Endodermal cell (in vitro differentiated cells): Measurements from ENCODE around the gene PRKAG2. TPM values are rescaled to one million over a fixed set of nuclear protein-coding genes. Genes with fewer than 3 reads are reported as not detected.
A peak's percentile ranks its signal among the peaks of the same experiment; 100 is the strongest.

Source experiments
- DNase-seq: peaks from one replicate; pipeline ENCODE4 v3.0.0-alpha.2; 2017
- H3K27ac ChIP-seq: 2 replicates; pipeline ENCODE4 v1.5.1; 2013; ENCODE audit warnings: mild to moderate bottlenecking, low read depth, low read length, moderate library complexity
- H3K27me3 ChIP-seq: 2 replicates; pipeline ENCODE4 v1.6.1; 2013; ENCODE audit warnings: mild to moderate bottlenecking, low read length, moderate library complexity; ENCODE audit not compliant: insufficient read depth, control insufficient read depth, poor library complexity, severe bottlenecking
- H3K36me3 ChIP-seq: 2 replicates; pipeline ENCODE4 v1.7.0; 2013; ENCODE audit warnings: mild to moderate bottlenecking, low read length, moderate library complexity; ENCODE audit not compliant: control insufficient read depth, insufficient read depth
- H3K4me1 ChIP-seq: one replicate; pipeline ENCODE4 v1.7.0; 2013; ENCODE audit warnings: low read length; ENCODE audit not compliant: control insufficient read depth, insufficient read depth
- H3K4me3 ChIP-seq: 2 replicates; pipeline ENCODE4 v1.5.1; 2013; ENCODE audit warnings: mild to moderate bottlenecking, low read length, moderate library complexity
- H3K9ac ChIP-seq: 2 replicates; pipeline ENCODE4 v1.6.1; 2013; ENCODE audit warnings: mild to moderate bottlenecking, low read length, moderate library complexity; ENCODE audit not compliant: poor library complexity, severe bottlenecking; ENCODE audit errors: extremely low read depth
- H3K9me3 ChIP-seq: 2 replicates; pipeline ENCODE4 v1.6.1; 2013; ENCODE audit warnings: mild to moderate bottlenecking, low read length, moderate library complexity; ENCODE audit not compliant: control insufficient read depth
- H3K27ac Mint-ChIP-seq: 2 replicates; pipeline ENCODE4 v1.8.0; 2020; ENCODE audit warnings: mixed read lengths
- H3K27me3 Mint-ChIP-seq: 2 replicates; pipeline ENCODE4 v1.8.0; 2021; ENCODE audit warnings: mild to moderate bottlenecking, mixed read lengths; ENCODE audit not compliant: insufficient read depth
- H3K36me3 Mint-ChIP-seq: 2 replicates; pipeline ENCODE4 v1.8.0; 2020; ENCODE audit warnings: low read depth, mixed read lengths
- H3K4me1 Mint-ChIP-seq: 2 replicates; pipeline ENCODE4 v1.8.0; 2020; ENCODE audit warnings: mixed read lengths
- H3K4me3 Mint-ChIP-seq: 2 replicates; pipeline ENCODE4 v1.8.0; 2020; ENCODE audit warnings: mild to moderate bottlenecking, moderate library complexity, mixed read lengths
- H3K9me3 Mint-ChIP-seq: 2 replicates; pipeline ENCODE4 v1.8.0; 2020; ENCODE audit warnings: mild to moderate bottlenecking, mixed read lengths
- CTCF ChIP-seq: fragments of 200-600 bp; sonication (generic); conservative IDR thresholded peaks from 2 replicates; pipeline ENCODE4 v1.5.0; 2021; ENCODE audit warnings: antibody characterized with exemption, mild to moderate bottlenecking
- whole genome bisulfite sequencing, 2 experiments: methylation state at CpG; one replicate each; pipeline versions ENCODE4 v1.1.5 to v1.1.7; 2013; ENCODE audit warnings: missing lambda C conversion rate in 2 of 2, mixed read lengths in 1 of 2; ENCODE audit not compliant: insufficient coverage in 1 of 2, insufficient read length in 1 of 2; 5-methylcytosine and 5-hydroxymethylcytosine counted together
- total RNA-seq, 2 donors: library from RNA; stranded (reverse); fragmentation: NEBNext Ultra II Directional in 1 of 2; extraction: Animal tissue kit (Norgen Biotek cat#: 25700) in 1 of 2; gene quantifications; 2 replicates in 1 of 2; 3 replicates in 1 of 2; pipeline ENCODE4 v1.2.1, GENCODE V29; 2021

PRKAG2 gene
- total RNA-seq, 2 donors from 2014 or later = 17.2 to 20.7 TPM

- Histone ChIP-seq H3K9ac (no peak overlapping the region), H3K27ac (no peak overlapping the region), H3K9me3 (peaks cover 7% of the 10 kb centered on the region), H3K4me3 (no peak overlapping the region), H3K36me3 (no peaks in the 10 kb centered on the region), H3K4me1 (peaks cover 14% of the 10 kb centered on the region), H3K27me3 (no peaks in the 10 kb centered on the region)
- H3K36me3 Mint-ChIP-seq = no peaks in the 10 kb centered on the region
- peak; percentile 93 for DNase-seq
- no peaks in the 10 kb centered on the region for H3K27me3 Mint-ChIP-seq
- WGBS, 2 experiments = 52 to 72% methylated on average over 9 to 15 of the region's 16 CpGs
- peak overlapping the region; percentile 92 for H3K27ac Mint-ChIP-seq
- TF ChIP-seq CTCF = no peak
- H3K4me3 Mint-ChIP-seq = no peak overlapping the region
- H3K4me1 Mint-ChIP-seq = peaks cover 19% of the 10 kb centered on the region
- no peaks in the 10 kb centered on the region for H3K9me3 Mint-ChIP-seq
These were observed 189.2 kb downstream of the PRKAG2 start for GRCh38 chr7:151687523-151688235.

- H3K4me3 ChIP-seq = no peak overlapping the region
- H3K36me3 ChIP-seq = no peaks in the 10 kb centered on the region
- no peak for DNase-seq
- Mint-ChIP-seq H3K9me3 (no peaks in the 10 kb centered on the region), H3K27me3 (no peaks in the 10 kb centered on the region), H3K4me1 (peaks cover 19% of the 10 kb centered on the region), H3K27ac (peak overlapping the region; percentile 92), H3K36me3 (no peaks in the 10 kb centered on the region), H3K4me3 (no peak overlapping the region)
- peaks cover 6% of the 10 kb centered on the region for H3K9me3 ChIP-seq
- H3K27me3 ChIP-seq = no peaks in the 10 kb centered on the region
- H3K9ac ChIP-seq = no peak overlapping the region
- no peak for TF ChIP-seq CTCF
- H3K4me1 ChIP-seq = peaks cover 12% of the 10 kb centered on the region
- H3K27ac ChIP-seq = no peak overlapping the region
- WGBS, 2 experiments = 90 to 98% methylated on average over 1 to 2 of the region's 2 CpGs
These were observed 190.1 kb downstream of the PRKAG2 start for GRCh38 chr7:151686826-151687225.

- H3K4me3 Mint-ChIP-seq = no peak overlapping the region
- DNase-seq = no peak
- H3K9me3 Mint-ChIP-seq = no peaks in the 10 kb centered on the region
- H3K27ac Mint-ChIP-seq = peak overlapping the region; percentile 33
- no peak overlapping the region for H3K27ac ChIP-seq
- H3K4me1 Mint-ChIP-seq = peaks cover 19% of the 10 kb centered on the region
- H3K27me3 Mint-ChIP-seq = no peaks in the 10 kb centered on the region
- H3K9me3 ChIP-seq = no peaks in the 10 kb centered on the region
- H3K36me3 Mint-ChIP-seq = no peaks in the 10 kb centered on the region
- H3K36me3 ChIP-seq = no peaks in the 10 kb centered on the region
- peaks cover 12% of the 10 kb centered on the region for H3K4me1 ChIP-seq
- 88 to 91% methylated on average over 11 to 13 of the region's 13 CpGs for WGBS, 2 experiments
- no peak for TF ChIP-seq CTCF
- H3K9ac ChIP-seq = no peak overlapping the region
- no peaks in the 10 kb centered on the region for H3K27me3 ChIP-seq
- H3K4me3 ChIP-seq = no peak overlapping the region
These were observed 190.7 kb downstream of the PRKAG2 start for GRCh38 chr7:151686016-151686766.
